Esophagus muscularis mucosa (tissue), 4 donors: ENCODE results near the gene STOML1. TPM values are rescaled to one million over a fixed set of nuclear protein-coding genes. Genes with fewer than 3 reads are reported as not detected.
A peak's percentile ranks its signal among the peaks of the same experiment; 100 is the strongest.

Experiments
- DNase-seq: peaks from one replicate; pipeline ENCODE4 v3.0.0-alpha.2; 2017; ENCODE audit errors: extremely low spot score
- H3K27ac ChIP-seq, 4 donors: fragments of 200-600 bp; sonication (generic); replicated peaks in 1 of 4; 1 replicate in 3 of 4; 2 replicates in 1 of 4; pipeline ENCODE4 v1.5.1; 2016 to 2019; ENCODE audit warnings: mild to moderate bottlenecking in 1 of 4
- H3K27me3 ChIP-seq, 4 donors: fragments of 200-600 bp; sonication (generic); one replicate each; pipeline versions ENCODE4 v1.5.1 to v1.6.0; 2016 to 2019
- H3K36me3 ChIP-seq, 4 donors: fragments of 200-600 bp; sonication (generic); one replicate each; pipeline ENCODE4 v1.5.1; 2016 to 2019
- H3K4me1 ChIP-seq, 4 donors: fragments of 200-600 bp; sonication (generic); one replicate each; pipeline ENCODE4 v1.5.1; 2016 to 2019
- H3K4me3 ChIP-seq, 4 donors: fragments of 200-600 bp; sonication (generic); 1 replicate in 2 of 4; 2 replicates in 2 of 4; pipeline ENCODE4 v1.5.1; 2016 to 2019; ENCODE audit warnings: mild to moderate bottlenecking in 4 of 4, moderate library complexity in 1 of 4
- H3K9me3 ChIP-seq, 4 donors: fragments of 200-600 bp; sonication (generic); 1 replicate in 3 of 4; 2 replicates in 1 of 4; pipeline ENCODE4 v1.5.1; 2016 to 2019
- CTCF ChIP-seq, 3 experiments: fragments of 200-600 bp in 2 of 3; fragments of 450-650 bp in 1 of 3; sonication (generic) in 2 of 3; IDR thresholded peaks; one replicate each; pipeline ENCODE4 v1.5.1; 2017 to 2019; ENCODE audit warnings: antibody characterized with exemption in 3 of 3, mild to moderate bottlenecking in 2 of 3, moderate library complexity in 1 of 3
- EP300 ChIP-seq: sonication (generic); formaldehyde crosslinking; IDR thresholded peaks from one replicate; pipeline ENCODE4 v1.6.1; 2017; ENCODE audit warnings: antibody characterized with exemption
- POLR2A ChIP-seq: fragments of 450-650 bp; IDR thresholded peaks from one replicate; pipeline ENCODE4 v1.6.1; 2017; ENCODE audit warnings: antibody characterized with exemption, moderate library complexity, mild to moderate bottlenecking, low read depth
- POLR2AphosphoS5 ChIP-seq, 2 donors: sonication (generic); formaldehyde crosslinking; IDR thresholded peaks; one replicate each; pipeline ENCODE4 v1.6.1; 2017; ENCODE audit warnings: antibody characterized with exemption in 2 of 2
- WGBS: methylation state at CpG from one replicate; pipeline ENCODE4 v1.1.5; 2018; 5-methylcytosine and 5-hydroxymethylcytosine counted together
- intact Hi-C: fragments of 100-400 bp; cut with DNase I; formaldehyde crosslinking; loops from one replicate; pipeline ENCODE4 v1.15.1; 2023
- total RNA-seq, 4 donors: library from RNA; depleted of rRNA; stranded (reverse); fragments of >200 nt; gene quantifications; one replicate each; pipeline versions ENCODE4 v1.1.0 to v1.2.1, GENCODE V29; 2016

The STOML1 gene
- total RNA-seq, 4 donors from 2014 or later = 7.9 to 25.4 (median 14.9) TPM

GRCh38 chr15:73955861-73956742, 36.0 kb downstream of the STOML1 start:
- intact Hi-C loops = no loop called here
- Histone ChIP-seq H3K9me3 (no peaks in the 10 kb centered on the region), H3K27ac (peak overlapping the region in 1 of 4 donors; percentile 35), H3K4me1 (peaks cover 24 to 45% (median 39%) of the 10 kb centered on the region in 4 donors), H3K36me3 (no peaks in the 10 kb centered on the region), H3K27me3 (no peaks in the 10 kb centered on the region), H3K4me3 (no peak overlapping the region)
- 77% methylated on average over 12 of the region's 12 CpGs for WGBS
- TF ChIP-seq EP300 (no peak), POLR2A (no peak), POLR2AphosphoS5 (IDR thresholded peaks at IDR 0.05) (no peak), CTCF (IDR thresholded peaks at IDR 0.05) (no peak)
- DNase-seq = no peak

- Histone ChIP-seq H3K27me3 (no peaks in the 10 kb centered on the region), H3K4me3 (no peak overlapping the region), H3K9me3 (no peaks in the 10 kb centered on the region), H3K27ac (no peak overlapping the region), H3K4me1 (peaks cover 29 to 53% (median 47%) of the 10 kb centered on the region in 4 donors), H3K36me3 (no peaks in the 10 kb centered on the region)
- 86% methylated on average over 4 of the region's 4 CpGs for WGBS
- intact Hi-C loops = no loop called here
- DNase-seq = no peak
- no peak for TF ChIP-seq CTCF (IDR thresholded peaks at IDR 0.05)
- TF ChIP-seq POLR2AphosphoS5 (IDR thresholded peaks at IDR 0.05) = no peak
- TF ChIP-seq EP300 = no peak
- no peak for TF ChIP-seq POLR2A
Observed at GRCh38 chr15:73955326-73955725, 36.8 kb downstream of the STOML1 start.

- no peak for DNase-seq
- TF ChIP-seq EP300 = no peak
- no peak for TF ChIP-seq POLR2AphosphoS5 (IDR thresholded peaks at IDR 0.05)
- no peak for TF ChIP-seq CTCF (IDR thresholded peaks at IDR 0.05)
- no peak for TF ChIP-seq POLR2A
- H3K36me3 ChIP-seq = peaks cover 0 to 5% (median 2%) of the 10 kb centered on the region in 4 donors
- peaks cover 29 to 54% (median 48%) of the 10 kb centered on the region in 4 donors for H3K4me1 ChIP-seq
- H3K4me3 ChIP-seq = no peak overlapping the region
- 86% methylated on average over 27 of the region's 27 CpGs for WGBS
- intact Hi-C loops = no loop called here
- H3K9me3 ChIP-seq = no peaks in the 10 kb centered on the region
- no peak overlapping the region for H3K27ac ChIP-seq
- H3K27me3 ChIP-seq = no peaks in the 10 kb centered on the region
Observed at GRCh38 chr15:73954188-73955145, 37.6 kb downstream of the STOML1 start.

- Histone ChIP-seq H3K4me3 (no peak overlapping the region), H3K27ac (peak overlapping the region; percentile 94 to 98 (median 96)), H3K36me3 (peaks cover 5 to 18% (median 14%) of the 10 kb centered on the region in 4 donors), H3K4me1 (peaks cover 29 to 54% (median 48%) of the 10 kb centered on the region in 4 donors), H3K9me3 (no peaks in the 10 kb centered on the region), H3K27me3 (no peaks in the 10 kb centered on the region)
- WGBS = 70% methylated on average over 3 of the region's 10 CpGs
- DNase-seq = no peak
- intact Hi-C loops = no loop called here
- TF ChIP-seq POLR2AphosphoS5 (IDR thresholded peaks at IDR 0.05) (no peak), POLR2A (no peak), CTCF (IDR thresholded peaks at IDR 0.05) (no peak), EP300 (no peak)
Observed at GRCh38 chr15:73952913-73953750, 39.0 kb downstream of the STOML1 start.
